Measurements from ENCODE around the gene CLDN6.

CLDN6 gene

DNA sequence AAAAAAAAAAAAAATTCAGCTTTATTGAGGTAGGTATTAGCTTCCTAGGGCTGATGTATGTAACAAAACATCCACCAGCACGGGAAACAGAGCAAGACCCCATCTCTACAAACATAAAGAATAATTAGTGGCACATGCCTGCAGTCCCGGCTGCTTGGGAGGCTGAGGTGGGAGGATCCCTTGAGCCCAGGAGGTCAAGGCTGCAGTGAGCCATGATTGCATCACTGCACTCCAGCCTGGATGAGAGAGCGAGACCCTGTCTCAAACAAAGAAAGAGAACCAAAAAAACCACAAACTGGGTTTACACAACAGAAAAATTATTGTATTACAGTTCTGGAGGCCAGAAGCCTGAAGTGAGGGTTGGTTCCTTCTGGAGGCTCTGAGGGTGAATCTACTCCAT is 24.4 kb upstream of the CLDN6 start:
- H3K36me3 Mint-ChIP-seq (ENCODE audit: low read depth): no peaks in the 10 kb centered on the region
- H3K27me3 Mint-ChIP-seq: peaks cover 56% of the 10 kb centered on the region
- no peak overlapping the region for H3K4me3 Mint-ChIP-seq
- no peak overlapping the region for H3K27ac Mint-ChIP-seq
- H3K4me1 Mint-ChIP-seq (ENCODE audit: low read depth): peaks cover 16% of the 10 kb centered on the region
- no peaks in the 10 kb centered on the region for H3K9me3 Mint-ChIP-seq

DNA sequence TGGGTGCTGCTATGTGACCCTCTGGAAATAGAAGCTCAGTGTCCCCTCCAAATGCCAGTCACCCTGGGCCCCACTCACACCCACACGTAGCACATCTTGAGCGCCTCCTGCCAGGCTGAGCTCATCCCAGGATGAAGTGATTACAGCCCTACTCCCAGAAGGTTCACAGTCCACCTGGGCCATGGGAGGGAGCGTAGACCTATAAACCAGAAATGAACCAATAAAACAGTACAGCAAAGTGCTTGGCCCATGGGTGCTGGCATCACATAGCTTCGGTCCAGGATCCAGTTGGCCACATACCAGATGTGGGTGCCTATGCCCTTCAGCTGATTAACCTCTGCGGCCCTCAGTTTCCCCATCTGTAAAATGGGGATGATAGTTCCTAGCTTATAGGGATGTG is 20.9 kb upstream of the CLDN6 start:
- peaks cover 55% of the 10 kb centered on the region for H3K27me3 Mint-ChIP-seq
- H3K36me3 Mint-ChIP-seq (ENCODE audit: low read depth): no peaks in the 10 kb centered on the region
- H3K27ac Mint-ChIP-seq: no peak overlapping the region
- no peaks in the 10 kb centered on the region for H3K9me3 Mint-ChIP-seq
- no peak overlapping the region for H3K4me3 Mint-ChIP-seq
- H3K4me1 Mint-ChIP-seq (ENCODE audit: low read depth): peaks cover 8% of the 10 kb centered on the region

DNA sequence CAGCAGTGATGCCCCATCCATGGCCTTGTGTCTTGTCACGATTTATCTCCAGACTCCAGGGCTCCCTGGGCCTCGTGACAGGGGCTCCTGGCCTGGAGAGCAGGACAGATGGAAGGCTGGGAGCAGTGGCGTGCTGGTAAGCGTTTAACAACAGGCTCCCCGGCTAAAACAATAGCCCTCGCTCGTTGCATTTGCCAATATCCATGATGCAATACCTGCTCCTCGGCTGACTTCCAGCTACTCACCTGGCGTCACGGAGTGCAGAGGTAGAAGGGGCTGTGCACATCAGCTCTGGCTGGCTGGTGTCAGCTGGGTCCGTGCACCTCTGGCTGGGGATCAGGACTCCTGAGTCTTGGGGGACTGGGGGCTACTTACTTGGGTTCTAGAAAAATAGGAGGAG is 20.3 kb upstream of the CLDN6 start:
- no peaks in the 10 kb centered on the region for H3K9me3 Mint-ChIP-seq
- H3K27ac Mint-ChIP-seq: no peak overlapping the region
- H3K36me3 Mint-ChIP-seq (ENCODE audit: low read depth): no peaks in the 10 kb centered on the region
- peaks cover 8% of the 10 kb centered on the region for H3K4me1 Mint-ChIP-seq (ENCODE audit: low read depth)
- no peak overlapping the region for H3K4me3 Mint-ChIP-seq
- H3K27me3 Mint-ChIP-seq: peaks cover 55% of the 10 kb centered on the region

DNA sequence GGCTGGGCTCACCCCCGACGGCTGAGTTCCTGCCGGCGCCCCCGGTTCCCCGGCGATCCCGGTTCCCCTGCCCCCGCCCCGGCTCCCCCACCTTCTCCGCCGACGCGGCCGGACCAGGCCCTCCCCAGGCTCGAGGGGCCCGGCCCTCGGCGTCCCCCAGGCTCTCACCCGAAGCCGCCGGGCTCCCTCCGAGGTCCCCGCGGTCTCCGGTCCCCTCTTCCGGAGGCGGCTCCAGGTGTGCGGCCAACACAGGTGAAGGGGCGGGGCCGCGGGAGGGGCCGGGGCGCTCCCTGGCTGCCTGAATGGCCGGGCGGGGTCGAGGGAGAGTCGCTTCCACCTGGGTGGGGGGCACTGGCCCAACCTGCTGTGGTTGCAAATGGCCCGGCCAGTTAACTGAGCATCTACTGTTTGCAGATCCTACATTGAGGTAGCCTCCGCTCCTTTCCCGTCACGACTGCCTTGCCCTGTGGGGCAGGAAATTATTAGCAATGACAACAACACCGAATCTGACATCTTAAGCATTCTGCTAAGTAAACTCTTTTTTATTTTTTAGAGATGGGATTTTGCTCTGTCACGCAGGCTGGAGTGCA is 18.8 kb upstream of the CLDN6 start, which contains the start of gene BICDL2:
Gene BICDL2, minus strand, starts transcription at position 219 of the 590 bp plus-strand sequence. CDS start 1,448 bp downstream, outside the sequence.
- peaks cover 65% of the 10 kb centered on the region for H3K27me3 Mint-ChIP-seq
- H3K27ac Mint-ChIP-seq: no peak within 1 kb of the TSS
- H3K36me3 Mint-ChIP-seq (ENCODE audit: low read depth): no peaks in the 10 kb centered on the region
- no peaks in the 10 kb centered on the region for H3K9me3 Mint-ChIP-seq
- H3K4me3 Mint-ChIP-seq: peak within 1 kb of the TSS; percentile 20
- peaks cover 8% of the 10 kb centered on the region for H3K4me1 Mint-ChIP-seq (ENCODE audit: low read depth)

DNA sequence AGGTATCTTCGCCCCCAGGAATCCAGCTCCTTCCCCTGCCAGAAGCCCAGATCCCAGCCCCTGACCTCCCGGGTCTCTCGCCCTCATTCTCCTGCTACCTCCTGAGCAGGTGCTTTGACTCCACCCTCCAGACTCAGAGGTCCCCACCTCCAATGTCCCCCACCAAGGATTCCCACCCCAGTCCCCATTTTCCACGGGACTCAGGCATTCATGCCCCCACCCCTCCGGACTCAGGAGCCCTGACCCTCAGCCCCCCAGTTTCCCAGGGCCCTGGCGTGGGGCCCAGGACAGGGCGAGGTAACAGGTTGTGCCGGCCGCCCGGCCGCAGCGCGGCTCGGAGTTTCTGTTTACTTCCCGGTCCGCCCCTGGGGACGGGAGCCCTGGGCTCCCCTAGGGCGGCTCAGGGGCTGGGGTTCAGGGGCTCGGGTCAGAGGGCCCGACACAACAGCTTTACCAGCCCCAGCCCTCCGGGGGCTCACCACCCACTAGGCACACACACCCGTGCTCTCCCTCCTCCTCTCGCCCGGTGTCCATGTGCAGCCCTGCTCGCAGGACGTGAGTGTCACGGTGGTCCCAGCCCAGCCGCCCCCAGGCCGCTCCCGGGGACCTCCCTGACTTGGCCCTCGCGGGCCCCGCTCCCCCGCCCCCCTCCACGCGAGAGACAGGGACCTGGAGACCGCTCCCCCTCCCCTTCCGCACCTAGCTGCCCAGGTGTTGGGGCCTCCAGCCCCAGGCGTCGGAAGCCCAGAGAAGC is 18.2 kb upstream of the CLDN6 start:
- Mint-ChIP-seq H3K9me3 (no peaks in the 10 kb centered on the region), H3K36me3 (ENCODE audit: low read depth) (no peaks in the 10 kb centered on the region), H3K4me3 (no peak overlapping the region), H3K27me3 (peaks cover 69% of the 10 kb centered on the region), H3K27ac (no peak overlapping the region), H3K4me1 (ENCODE audit: low read depth) (peaks cover 8% of the 10 kb centered on the region)

DNA sequence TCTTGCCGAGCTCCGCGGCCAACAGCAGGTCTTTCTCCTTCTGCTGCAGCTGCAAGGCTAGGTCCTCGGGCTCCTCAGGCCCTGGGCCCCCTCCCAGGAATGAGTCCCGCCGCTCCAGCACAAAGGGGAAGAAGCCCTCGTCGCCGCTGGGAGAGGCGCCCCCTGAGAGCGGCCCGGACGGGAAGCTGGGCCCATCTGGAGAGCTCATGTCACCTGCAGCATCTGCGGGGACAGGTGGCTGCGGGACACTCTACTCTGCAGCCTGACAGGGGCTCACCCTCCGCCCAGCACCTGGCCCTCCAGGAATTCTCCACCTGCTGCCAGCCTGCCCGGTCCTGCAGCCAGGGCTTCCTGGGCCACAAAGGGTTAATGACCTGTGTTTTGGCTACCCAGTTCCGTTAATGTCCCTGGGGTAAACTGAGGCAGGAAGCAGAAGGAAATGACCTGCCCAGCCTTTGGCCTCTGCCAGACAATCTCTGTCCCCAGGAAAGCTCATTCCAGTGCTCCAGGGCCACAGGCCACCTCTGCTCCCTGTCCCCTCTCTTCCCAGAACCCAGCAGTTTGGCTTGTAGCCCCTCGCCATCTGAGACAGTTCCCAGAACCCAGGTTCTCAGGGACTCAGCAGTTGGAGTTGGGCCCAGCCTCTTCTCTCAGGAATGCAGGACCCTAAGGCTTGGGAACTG is 17.4 kb upstream of the CLDN6 start:
- Mint-ChIP-seq H3K36me3 (ENCODE audit: low read depth) (no peaks in the 10 kb centered on the region), H3K27ac (no peak overlapping the region), H3K27me3 (peaks cover 74% of the 10 kb centered on the region), H3K4me3 (no peak overlapping the region), H3K4me1 (ENCODE audit: low read depth) (peaks cover 8% of the 10 kb centered on the region), H3K9me3 (no peaks in the 10 kb centered on the region)

DNA sequence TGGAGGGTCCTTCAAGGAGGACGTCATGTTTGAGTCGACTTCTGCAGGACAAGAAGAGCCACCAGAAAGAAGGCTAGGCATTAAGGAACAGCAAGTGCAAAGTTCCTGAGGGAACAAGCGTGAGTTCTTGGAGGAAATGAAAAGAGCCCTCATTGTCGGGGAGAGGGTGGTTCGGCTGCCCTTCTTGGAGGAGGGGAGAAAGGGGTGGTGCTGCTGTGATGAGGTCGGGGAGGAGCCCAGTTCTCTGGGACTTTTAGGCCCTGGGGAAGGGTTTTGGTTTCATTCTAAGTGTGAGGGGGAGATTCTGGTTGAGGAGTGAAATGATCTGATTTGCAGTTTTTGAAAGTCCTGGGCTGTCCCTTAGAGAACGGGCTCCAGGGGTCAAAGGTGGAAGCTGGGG is 14.6 kb upstream of the CLDN6 start:
- H3K27me3 Mint-ChIP-seq: peaks cover 68% of the 10 kb centered on the region
- no peaks in the 10 kb centered on the region for H3K36me3 Mint-ChIP-seq (ENCODE audit: low read depth)
- no peak overlapping the region for H3K4me3 Mint-ChIP-seq
- peaks cover 22% of the 10 kb centered on the region for H3K4me1 Mint-ChIP-seq (ENCODE audit: low read depth)
- no peak overlapping the region for H3K27ac Mint-ChIP-seq
- H3K9me3 Mint-ChIP-seq: no peaks in the 10 kb centered on the region

DNA sequence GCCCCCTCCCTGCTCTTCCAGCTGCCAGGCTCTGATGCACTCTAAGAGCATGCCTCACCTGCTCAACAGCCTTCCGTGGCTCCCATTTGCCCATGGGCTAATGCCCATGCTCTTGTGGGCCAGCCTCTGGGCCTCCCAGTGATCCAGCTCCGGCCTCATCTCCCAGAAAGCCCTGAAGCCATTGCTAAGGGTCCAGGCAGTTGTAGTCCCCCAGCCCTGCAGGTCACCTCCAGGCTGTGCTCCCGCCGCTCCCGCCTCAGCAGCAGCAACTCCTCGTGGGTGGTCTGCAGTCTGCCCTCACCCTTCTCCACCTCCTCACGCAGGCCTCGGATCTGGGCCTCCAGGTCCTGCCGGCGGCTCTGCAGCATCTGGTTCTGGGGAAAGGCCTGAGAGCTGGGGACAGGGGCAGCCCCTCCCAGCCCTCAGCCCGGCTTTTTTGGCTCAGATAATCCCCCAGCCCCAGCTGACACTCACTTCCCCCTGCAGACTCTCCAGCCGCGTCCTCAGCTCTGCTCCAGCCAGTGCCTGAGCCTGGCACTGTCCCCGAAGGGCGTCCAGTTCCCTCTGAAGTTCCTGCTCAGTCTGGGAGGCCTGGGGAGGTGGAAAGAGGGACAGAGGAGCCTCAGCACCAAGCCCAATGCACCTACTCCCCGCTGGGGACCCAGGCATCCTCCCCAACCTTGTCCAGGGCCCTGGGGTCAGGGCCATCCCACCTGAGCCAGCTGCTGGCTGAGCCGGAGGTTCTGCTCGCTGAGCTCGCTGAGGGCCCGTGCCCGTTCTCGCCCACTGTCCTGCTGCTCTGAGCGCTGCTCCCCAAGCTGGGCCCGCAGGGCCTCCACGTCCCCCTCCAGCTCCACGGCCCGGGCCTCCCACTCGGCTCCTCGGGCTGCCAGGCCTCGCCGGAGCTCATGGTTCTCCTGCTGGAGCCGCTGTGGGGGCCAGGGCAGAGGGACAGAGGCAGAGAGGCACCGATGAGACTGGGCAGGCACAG is 12.5 kb upstream of the CLDN6 start:
- Mint-ChIP-seq H3K4me3 (peak overlapping the region; percentile 45), H3K4me1 (ENCODE audit: low read depth) (peaks cover 18% of the 10 kb centered on the region), H3K27ac (no peak overlapping the region), H3K36me3 (ENCODE audit: low read depth) (peaks cover 15% of the 10 kb centered on the region), H3K27me3 (peaks cover 55% of the 10 kb centered on the region), H3K9me3 (no peaks in the 10 kb centered on the region)

DNA sequence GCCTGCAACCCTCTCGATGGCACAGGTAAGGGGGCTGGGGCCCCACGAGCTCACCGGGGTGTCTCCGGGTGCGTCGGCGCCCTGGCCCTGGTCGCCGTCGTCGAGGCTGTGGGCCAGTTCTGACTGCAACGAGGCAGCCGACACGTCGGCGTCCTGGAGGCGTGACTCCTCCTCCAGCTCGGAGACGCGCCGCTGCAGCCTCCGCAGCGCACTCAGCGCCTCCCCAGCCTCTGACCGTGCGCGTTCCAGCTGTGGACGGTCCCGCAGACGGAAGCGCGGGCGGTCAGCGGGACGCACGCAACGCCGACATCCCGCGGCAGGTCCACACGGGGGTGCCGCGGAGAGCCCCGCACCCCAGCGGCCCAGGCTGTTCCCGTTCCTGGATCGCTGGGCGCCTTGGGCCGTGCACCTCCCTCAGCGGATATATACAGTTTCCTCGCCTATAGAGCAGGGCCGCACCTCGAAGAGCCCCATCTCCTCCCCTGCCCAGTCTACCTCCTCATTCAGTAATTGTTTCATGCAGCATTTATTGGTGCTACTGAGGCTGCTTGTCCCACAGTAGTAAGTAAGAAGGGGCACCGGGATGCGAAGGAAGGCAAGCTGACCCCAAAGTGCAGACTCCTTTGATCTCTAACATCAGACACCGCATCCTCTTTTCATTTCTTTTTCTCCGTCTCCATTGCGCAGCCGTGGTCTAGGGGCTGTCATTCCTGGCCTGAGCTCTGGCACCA is 11.7 kb upstream of the CLDN6 start:
- Mint-ChIP-seq H3K27ac (no peak overlapping the region), H3K36me3 (ENCODE audit: low read depth) (peaks cover 15% of the 10 kb centered on the region), H3K4me3 (peak overlapping the region; percentile 59)

DNA sequence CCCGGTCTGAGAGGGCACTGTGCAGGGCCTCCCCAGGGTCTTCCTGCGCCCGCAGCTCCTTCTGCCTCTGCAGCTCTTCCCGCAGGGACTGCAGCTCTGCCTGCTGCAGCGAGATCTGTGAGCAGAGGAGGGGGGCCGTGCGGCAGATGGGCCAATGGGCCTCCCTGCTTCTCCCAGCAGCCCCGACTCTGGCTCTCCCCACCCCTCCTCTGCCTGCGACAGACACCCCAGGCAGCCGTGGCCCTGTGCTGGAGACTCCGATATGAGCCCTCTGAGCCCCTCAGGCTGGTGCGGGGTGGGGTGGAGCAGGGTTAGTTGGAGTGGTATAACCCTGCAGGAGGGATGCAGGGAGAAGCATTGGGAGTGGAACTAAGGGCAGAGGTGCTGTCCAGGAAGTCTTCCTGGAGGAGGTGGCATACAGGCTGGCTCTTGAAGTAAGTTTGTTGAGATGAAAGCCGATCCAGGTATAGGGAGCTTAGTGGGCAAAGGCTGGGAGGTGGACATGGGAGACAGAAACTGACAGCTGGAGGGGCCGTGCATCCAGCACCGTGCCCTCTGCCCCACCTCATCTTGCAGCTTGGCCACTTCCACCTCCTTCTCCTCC is 10.8 kb upstream of the CLDN6 start:
- peaks cover 22% of the 10 kb centered on the region for H3K4me1 Mint-ChIP-seq (ENCODE audit: low read depth)
- H3K27ac Mint-ChIP-seq: no peak overlapping the region
- peaks cover 44% of the 10 kb centered on the region for H3K27me3 Mint-ChIP-seq
- H3K4me3 Mint-ChIP-seq: peak overlapping the region; percentile 59
- no peaks in the 10 kb centered on the region for H3K9me3 Mint-ChIP-seq
- peaks cover 19% of the 10 kb centered on the region for H3K36me3 Mint-ChIP-seq (ENCODE audit: low read depth)

More for the DNA sequence above, 11.7 kb upstream of the CLDN6 start:
- Mint-ChIP-seq H3K9me3 (no peaks in the 10 kb centered on the region), H3K4me1 (ENCODE audit: low read depth) (peaks cover 18% of the 10 kb centered on the region), H3K27me3 (peaks cover 50% of the 10 kb centered on the region)

DNA sequence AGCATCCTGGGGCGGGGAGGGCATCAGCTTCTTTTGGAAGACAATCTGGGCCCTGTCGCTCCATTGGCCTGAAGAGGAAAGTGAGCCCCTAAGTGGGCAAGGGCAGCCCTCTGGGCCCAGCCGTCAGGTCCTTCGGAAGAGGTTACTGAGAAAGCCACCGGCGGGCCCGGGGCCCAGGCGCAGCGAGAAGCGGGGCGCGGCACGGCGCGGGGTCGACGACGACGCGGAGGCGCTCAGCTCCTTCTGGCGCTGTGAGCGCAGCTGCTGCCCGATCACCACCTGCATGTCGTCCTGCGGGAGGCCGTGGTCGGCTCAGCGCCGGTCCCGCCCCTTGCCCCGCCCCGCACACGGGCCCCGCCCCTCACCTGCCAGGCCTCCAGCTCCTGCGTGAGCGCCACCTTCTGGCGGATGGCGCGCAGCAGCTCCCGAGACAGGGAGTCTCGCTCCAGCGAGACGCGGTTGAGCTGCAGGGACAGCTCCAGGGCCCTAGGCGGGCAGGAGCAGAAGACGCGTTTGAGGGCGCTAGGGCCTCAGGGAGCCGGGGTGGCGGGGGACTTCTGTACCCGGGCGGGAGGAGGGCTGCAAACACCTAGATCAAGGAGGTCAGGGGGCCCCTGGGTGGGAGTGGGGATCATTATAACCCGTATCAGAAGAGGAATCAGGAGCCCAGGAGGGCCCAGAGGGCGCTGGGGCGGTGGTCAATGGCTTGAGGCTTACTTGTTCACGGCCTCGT is 10.2 kb upstream of the CLDN6 start:
- Mint-ChIP-seq H3K27me3 (peaks cover 37% of the 10 kb centered on the region), H3K4me1 (ENCODE audit: low read depth) (peaks cover 28% of the 10 kb centered on the region), H3K4me3 (no peak overlapping the region), H3K36me3 (ENCODE audit: low read depth) (peaks cover 19% of the 10 kb centered on the region), H3K27ac (no peak overlapping the region), H3K9me3 (no peaks in the 10 kb centered on the region)

DNA sequence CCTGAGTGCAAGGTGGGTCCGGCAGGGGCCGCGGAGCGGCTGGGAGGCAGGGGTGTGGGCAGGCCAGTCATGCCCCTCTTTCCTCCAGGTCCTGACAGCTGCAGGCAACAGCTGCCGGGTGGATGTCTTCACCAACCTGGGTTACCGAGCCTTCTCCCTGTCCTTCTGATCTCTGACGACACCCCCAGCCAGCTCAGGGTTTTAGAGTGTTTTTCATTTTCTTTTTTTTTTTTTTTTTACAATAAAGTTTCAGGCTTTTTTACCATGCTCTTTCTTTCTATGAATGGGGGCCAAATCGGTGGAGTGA is 9.5 kb upstream of the CLDN6 start:
- no peak overlapping the region for H3K4me3 Mint-ChIP-seq
- no peaks in the 10 kb centered on the region for H3K9me3 Mint-ChIP-seq
- H3K27me3 Mint-ChIP-seq: peaks cover 30% of the 10 kb centered on the region
- no peak overlapping the region for H3K27ac Mint-ChIP-seq
- peaks cover 35% of the 10 kb centered on the region for H3K4me1 Mint-ChIP-seq (ENCODE audit: low read depth)
- peaks cover 19% of the 10 kb centered on the region for H3K36me3 Mint-ChIP-seq (ENCODE audit: low read depth)
